Measurements from ENCODE around the gene TBX19. TPM values are rescaled to one million over a fixed set of nuclear protein-coding genes. Genes with fewer than 3 reads are reported as not detected.

TBX19 gene
- total and polyA plus RNA-seq, 4 donors, result 1.0 to 3.6 (median 1.7) TPM

DNA sequence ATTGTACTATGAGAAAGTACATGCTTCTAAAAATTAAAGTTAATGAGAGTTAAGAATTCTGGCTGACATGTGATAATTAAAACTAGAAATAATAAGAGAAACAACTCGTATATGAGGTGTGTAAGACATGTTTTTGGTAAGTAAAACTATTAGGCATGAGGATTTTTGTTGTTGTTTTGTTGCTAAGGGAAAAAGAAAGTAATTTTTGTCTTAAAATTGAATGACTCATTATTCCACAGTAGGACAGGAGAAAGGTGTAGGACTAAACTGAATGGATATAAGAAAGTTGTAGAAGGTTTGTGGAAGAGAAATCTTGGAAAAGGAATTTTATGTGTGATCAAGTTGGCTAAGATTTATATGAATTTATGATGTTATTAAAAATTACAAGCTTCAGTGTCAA is 54.8 kb downstream of the TBX19 start:
- Histone ChIP-seq H3K27ac (ENCODE audit: low read depth in 1 of 2, low read length in 1 of 2) (no peak overlapping the region), H3K9ac (ENCODE audit: insufficient read depth in 1 of 2, low read length in 2 of 2) (no peak overlapping the region), H3K9me3 (ENCODE audit: control insufficient read depth in 4 of 4, insufficient read depth in 3 of 4, low read length in 3 of 4) (no peaks in the 10 kb centered on the region), H3K27me3 (ENCODE audit: control insufficient read depth in 3 of 3, insufficient read depth in 3 of 3, low read length in 2 of 3) (no peaks in the 10 kb centered on the region), H3K4me3 (no peak overlapping the region), H3K36me3 (ENCODE audit: control insufficient read depth in 4 of 4, insufficient read depth in 4 of 4, low read length in 4 of 4) (no peaks in the 10 kb centered on the region), H3K4me1 (ENCODE audit: control insufficient read depth in 5 of 5, insufficient read depth in 5 of 5, low read length in 5 of 5) (peaks cover 0 to 8% (median 0%) of the 10 kb centered on the region in 5 donors)
- TF ChIP-seq, protein P1, sequence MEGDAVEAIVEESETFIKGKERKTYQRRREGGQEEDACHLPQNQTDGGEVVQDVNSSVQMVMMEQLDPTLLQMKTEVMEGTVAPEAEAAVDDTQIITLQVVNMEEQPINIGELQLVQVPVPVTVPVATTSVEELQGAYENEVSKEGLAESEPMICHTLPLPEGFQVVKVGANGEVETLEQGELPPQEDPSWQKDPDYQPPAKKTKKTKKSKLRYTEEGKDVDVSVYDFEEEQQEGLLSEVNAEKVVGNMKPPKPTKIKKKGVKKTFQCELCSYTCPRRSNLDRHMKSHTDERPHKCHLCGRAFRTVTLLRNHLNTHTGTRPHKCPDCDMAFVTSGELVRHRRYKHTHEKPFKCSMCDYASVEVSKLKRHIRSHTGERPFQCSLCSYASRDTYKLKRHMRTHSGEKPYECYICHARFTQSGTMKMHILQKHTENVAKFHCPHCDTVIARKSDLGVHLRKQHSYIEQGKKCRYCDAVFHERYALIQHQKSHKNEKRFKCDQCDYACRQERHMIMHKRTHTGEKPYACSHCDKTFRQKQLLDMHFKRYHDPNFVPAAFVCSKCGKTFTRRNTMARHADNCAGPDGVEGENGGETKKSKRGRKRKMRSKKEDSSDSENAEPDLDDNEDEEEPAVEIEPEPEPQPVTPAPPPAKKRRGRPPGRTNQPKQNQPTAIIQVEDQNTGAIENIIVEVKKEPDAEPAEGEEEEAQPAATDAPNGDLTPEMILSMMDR (IDR thresholded peaks at IDR 0.05; ENCODE audit: control extremely low read depth, extremely low read depth), result no peak
- ATAC-seq (ENCODE audit: insufficient read depth, low FRiP score) (no peak), DNase-seq (peak in 1 of 3 donors; percentile 44)
- WGBS, 2 donors, result 72 to 75% methylated on average over 1 of the region's 1 CpG

DNA sequence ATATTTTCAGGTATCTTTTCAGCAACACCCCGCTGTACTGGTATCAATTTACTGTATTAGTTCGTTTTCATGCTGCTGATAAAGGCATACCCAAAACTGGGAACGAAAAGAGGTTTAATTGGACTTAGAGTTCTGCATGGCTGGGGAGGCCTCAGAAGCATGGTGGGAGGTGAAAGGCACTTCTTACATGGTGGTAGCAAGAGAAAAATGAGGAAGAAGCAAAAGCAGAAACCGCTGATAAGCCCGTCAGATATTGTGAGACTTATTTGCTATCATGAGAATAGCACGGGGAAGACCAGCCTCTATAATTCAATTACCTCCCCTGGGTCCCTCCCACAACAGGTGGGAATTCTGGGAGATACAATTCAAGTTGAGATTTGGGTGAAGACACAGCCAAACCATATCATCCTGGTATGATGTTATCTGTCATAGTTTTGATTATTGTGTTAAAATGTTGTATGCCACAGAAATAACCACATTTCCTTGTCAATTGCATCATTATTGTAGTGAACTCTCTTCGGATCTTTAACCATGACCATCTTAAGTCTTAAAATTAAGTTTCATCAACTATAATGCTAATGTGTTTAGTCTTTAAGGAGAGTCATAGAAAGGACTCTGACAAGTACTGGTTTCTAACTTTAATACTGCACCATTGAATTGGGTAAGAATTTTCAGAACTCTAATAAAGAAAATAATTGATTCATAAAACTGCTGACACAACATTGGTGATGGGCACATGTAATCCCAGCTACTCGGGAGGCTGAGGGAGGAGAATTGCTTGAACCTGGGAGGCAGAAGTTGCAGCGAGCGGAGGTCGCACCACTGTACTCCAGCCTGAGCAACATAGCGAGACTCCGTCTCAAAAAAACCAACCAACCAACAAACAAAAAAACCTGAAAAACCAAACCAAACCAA is 58.2 kb downstream of the TBX19 start:
- ATAC-seq (ENCODE audit: insufficient read depth, low FRiP score) (no peak), DNase-seq (no peak)
- TF ChIP-seq, protein P1 (IDR thresholded peaks at IDR 0.05; ENCODE audit: control extremely low read depth, extremely low read depth), result no peak
- Histone ChIP-seq H3K9me3 (ENCODE audit: control insufficient read depth in 4 of 4, insufficient read depth in 3 of 4, low read length in 3 of 4) (no peaks in the 10 kb centered on the region), H3K9ac (ENCODE audit: insufficient read depth in 1 of 2, low read length in 2 of 2) (no peak overlapping the region), H3K36me3 (ENCODE audit: control insufficient read depth in 4 of 4, insufficient read depth in 4 of 4, low read length in 4 of 4) (no peaks in the 10 kb centered on the region), H3K27ac (ENCODE audit: low read depth in 1 of 2, low read length in 1 of 2) (no peak overlapping the region), H3K27me3 (ENCODE audit: control insufficient read depth in 3 of 3, insufficient read depth in 3 of 3, low read length in 2 of 3) (no peaks in the 10 kb centered on the region), H3K4me1 (ENCODE audit: control insufficient read depth in 5 of 5, insufficient read depth in 5 of 5, low read length in 5 of 5) (peaks cover 0 to 7% (median 0%) of the 10 kb centered on the region in 5 donors), H3K4me3 (no peak overlapping the region)
- WGBS, 2 donors, result 90 to 91% methylated on average over 13 of the region's 13 CpGs

DNA sequence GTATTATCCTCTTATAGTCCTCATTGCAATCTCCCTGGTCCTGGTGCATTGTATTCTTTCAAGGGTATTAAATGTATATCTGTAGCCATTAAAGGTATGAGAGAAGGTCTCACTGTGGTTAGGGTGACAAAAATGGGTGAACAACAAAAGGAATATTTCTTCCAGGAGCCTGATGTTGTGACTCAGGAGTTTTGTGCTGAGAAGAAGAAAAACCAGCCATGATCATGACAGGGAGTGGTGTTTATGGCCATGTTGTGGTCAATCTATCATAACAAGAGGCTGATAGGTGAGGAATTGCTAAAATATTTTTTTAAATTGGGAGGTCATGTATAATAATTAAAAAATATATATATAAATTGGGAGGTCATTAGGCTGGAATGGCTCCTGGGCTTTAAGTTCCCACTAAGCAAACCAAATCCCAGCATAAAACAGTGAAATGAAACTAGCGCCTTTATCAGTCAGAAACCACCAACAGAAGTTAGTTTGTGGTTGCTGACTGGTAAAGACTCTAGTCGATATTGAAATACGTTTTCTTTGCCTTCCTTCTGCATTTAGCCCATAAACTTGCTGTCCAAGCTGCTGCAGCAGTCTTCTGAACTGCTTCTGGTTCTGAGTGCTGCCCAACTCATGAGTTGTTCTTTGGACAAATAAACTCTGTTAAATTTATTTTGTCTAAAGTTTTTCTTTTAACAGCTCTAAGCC is 60.3 kb downstream of the TBX19 start:
- TF ChIP-seq, protein P1 (IDR thresholded peaks at IDR 0.05; ENCODE audit: control extremely low read depth, extremely low read depth), result no peak
- Histone ChIP-seq H3K27ac (ENCODE audit: low read depth in 1 of 2, low read length in 1 of 2) (no peak overlapping the region), H3K4me3 (no peak overlapping the region), H3K27me3 (ENCODE audit: control insufficient read depth in 3 of 3, insufficient read depth in 3 of 3, low read length in 2 of 3) (no peaks in the 10 kb centered on the region), H3K4me1 (ENCODE audit: control insufficient read depth in 5 of 5, insufficient read depth in 5 of 5, low read length in 5 of 5) (peaks cover 0 to 7% (median 0%) of the 10 kb centered on the region in 5 donors), H3K36me3 (ENCODE audit: control insufficient read depth in 4 of 4, insufficient read depth in 4 of 4, low read length in 4 of 4) (no peaks in the 10 kb centered on the region), H3K9me3 (ENCODE audit: control insufficient read depth in 4 of 4, insufficient read depth in 3 of 4, low read length in 3 of 4) (no peaks in the 10 kb centered on the region), H3K9ac (ENCODE audit: insufficient read depth in 1 of 2, low read length in 2 of 2) (no peak overlapping the region)
- no peak for ATAC-seq (ENCODE audit: insufficient read depth, low FRiP score)
- DNase-seq, result no peak
- 45 to 69% methylated on average over 3 of the region's 3 CpGs for WGBS, 2 donors

All from lung (tissue), 12 donors.